VCaP (cell line): ENCODE results near the gene BEST2.

Experiments used
- H3K27ac ChIP-seq: fragments of 450-650 bp; 2 replicates; pipeline ENCODE4 v1.5.1; 2017
- TF ChIP-seq, protein P1 (sequence below): fragments of 450-650 bp; conservative IDR thresholded peaks from 2 replicates; pipeline ENCODE4 v1.5.1; 2017; ENCODE audit warnings: mild to moderate bottlenecking, moderate library complexity

BEST2 gene

GRCh38 chr19:12731337-12731736 is 20.3 kb upstream of the BEST2 start:
- TF ChIP-seq, protein P1, sequence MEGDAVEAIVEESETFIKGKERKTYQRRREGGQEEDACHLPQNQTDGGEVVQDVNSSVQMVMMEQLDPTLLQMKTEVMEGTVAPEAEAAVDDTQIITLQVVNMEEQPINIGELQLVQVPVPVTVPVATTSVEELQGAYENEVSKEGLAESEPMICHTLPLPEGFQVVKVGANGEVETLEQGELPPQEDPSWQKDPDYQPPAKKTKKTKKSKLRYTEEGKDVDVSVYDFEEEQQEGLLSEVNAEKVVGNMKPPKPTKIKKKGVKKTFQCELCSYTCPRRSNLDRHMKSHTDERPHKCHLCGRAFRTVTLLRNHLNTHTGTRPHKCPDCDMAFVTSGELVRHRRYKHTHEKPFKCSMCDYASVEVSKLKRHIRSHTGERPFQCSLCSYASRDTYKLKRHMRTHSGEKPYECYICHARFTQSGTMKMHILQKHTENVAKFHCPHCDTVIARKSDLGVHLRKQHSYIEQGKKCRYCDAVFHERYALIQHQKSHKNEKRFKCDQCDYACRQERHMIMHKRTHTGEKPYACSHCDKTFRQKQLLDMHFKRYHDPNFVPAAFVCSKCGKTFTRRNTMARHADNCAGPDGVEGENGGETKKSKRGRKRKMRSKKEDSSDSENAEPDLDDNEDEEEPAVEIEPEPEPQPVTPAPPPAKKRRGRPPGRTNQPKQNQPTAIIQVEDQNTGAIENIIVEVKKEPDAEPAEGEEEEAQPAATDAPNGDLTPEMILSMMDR = no peak
- H3K27ac ChIP-seq = no peak overlapping the region

- H3K27ac ChIP-seq = peak overlapping the region; percentile 93
- TF ChIP-seq, protein P1 = peak; percentile 57
Observed at GRCh38 chr19:12733369-12734214, 18.0 kb upstream of the BEST2 start.

- TF ChIP-seq, protein P1 = no peak
- peak within 1 kb of the TSS; percentile 94 for H3K27ac ChIP-seq
Observed at GRCh38 chr19:12736995-12737834, 14.4 kb upstream of the BEST2 start, which contains the start of gene GET3. GET3 (plus strand) TSS chr19:12737497; CDS start chr19:12737506, 9 bp downstream.

DNA sequence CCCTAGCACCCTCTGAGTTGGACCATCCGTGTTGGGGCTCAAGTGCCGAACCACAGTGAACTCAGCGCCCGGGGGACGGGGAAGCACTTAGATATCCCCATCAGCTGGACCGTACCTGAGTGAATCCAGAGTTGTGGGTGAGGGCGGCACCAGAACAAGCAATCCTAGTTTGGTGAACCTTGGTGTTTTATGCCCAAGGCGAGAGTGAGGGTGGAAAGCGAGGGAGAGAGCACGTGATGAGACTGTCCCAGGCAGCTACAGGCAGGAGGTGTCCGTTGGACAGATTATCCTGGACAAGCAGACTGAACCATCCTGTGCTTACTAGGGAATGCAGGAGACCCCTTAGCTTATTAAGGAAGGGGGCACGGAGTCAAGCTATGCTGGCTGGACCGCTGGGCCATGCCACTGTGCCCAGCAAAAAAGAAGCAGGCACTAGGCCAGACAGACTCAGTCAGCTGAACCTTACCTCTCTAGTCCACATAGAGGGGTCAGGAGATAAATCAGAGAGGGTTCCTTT is 13.7 kb upstream of the BEST2 start:
- TF ChIP-seq, protein P1 = no peak
- peak overlapping the region; percentile 94; the same call in 1 of the 2 replicates for H3K27ac ChIP-seq

DNA sequence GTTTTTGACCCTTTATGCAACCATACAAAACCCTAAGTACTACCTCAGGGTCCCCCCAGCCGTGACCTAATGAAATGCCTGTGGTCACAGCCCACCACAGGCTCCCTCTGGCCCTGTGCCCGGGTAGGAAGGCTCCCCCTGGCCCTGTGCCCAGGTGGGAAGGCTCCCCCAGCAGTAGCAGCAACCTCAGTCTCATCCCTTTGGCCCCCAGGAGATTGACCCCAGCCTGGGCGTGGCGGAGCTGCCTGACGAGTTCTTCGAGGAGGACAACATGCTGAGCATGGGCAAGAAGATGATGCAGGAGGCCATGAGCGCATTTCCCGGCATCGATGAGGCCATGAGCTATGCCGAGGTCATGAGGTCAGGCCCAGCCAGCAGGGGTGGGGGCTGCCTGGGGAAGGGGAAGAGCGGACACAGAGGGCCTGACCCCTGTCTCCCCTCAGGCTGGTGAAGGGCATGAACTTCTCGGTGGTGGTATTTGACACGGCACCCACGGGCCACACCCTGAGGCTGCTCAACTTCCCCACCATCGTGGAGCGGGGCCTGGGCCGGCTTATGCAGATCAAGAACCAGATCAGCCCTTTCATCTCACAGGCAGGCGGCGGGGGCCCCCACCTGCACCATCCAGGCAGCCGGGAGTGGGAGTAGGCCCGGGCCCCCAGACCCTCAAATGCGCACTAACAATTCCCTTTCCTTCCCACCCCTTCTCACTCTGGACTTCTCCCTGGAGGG is 6.3 kb upstream of the BEST2 start:
- H3K27ac ChIP-seq = no peak overlapping the region
- TF ChIP-seq, protein P1 = no peak

- TF ChIP-seq, protein P1 = no peak
- H3K27ac ChIP-seq = no peak overlapping the region
Observed at GRCh38 chr19:12748489-12748888, 3.1 kb upstream of the BEST2 start.
